Lower leg skin (tissue), 3 donors: ENCODE results near the gene NLRP3.
"Not testable (repeated sequence)": the region's sequence is repeated elsewhere in the genome, so short reads cannot be mapped to it uniquely, and the experiment has no call there.

Experiments used
- POLR2A ChIP-seq, 2 donors: fragments of 450-650 bp; IDR thresholded peaks; one replicate each; pipeline ENCODE4 v1.6.1; 2016 to 2017; ENCODE audit warnings: antibody characterized with exemption in 2 of 2, mild to moderate bottlenecking in 1 of 2, moderate library complexity in 1 of 2
- TF ChIP-seq, protein P1 (sequence below), 3 donors: fragments of 450-650 bp; IDR thresholded peaks; one replicate each; pipeline ENCODE4 v1.5.1; 2016; ENCODE audit warnings: antibody characterized with exemption in 3 of 3, mild to moderate bottlenecking in 3 of 3, moderate library complexity in 2 of 3

- TF ChIP-seq, protein P1, sequence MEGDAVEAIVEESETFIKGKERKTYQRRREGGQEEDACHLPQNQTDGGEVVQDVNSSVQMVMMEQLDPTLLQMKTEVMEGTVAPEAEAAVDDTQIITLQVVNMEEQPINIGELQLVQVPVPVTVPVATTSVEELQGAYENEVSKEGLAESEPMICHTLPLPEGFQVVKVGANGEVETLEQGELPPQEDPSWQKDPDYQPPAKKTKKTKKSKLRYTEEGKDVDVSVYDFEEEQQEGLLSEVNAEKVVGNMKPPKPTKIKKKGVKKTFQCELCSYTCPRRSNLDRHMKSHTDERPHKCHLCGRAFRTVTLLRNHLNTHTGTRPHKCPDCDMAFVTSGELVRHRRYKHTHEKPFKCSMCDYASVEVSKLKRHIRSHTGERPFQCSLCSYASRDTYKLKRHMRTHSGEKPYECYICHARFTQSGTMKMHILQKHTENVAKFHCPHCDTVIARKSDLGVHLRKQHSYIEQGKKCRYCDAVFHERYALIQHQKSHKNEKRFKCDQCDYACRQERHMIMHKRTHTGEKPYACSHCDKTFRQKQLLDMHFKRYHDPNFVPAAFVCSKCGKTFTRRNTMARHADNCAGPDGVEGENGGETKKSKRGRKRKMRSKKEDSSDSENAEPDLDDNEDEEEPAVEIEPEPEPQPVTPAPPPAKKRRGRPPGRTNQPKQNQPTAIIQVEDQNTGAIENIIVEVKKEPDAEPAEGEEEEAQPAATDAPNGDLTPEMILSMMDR (IDR thresholded peaks at IDR 0.05) = not testable (repeated sequence)
- TF ChIP-seq POLR2A (IDR thresholded peaks at IDR 0.05) = not testable (repeated sequence)
Measured at GRCh38 chr1:247377656-247378055, 38.3 kb upstream of the NLRP3 start.
